T-helper 2 cell (primary cell): Measurements from ENCODE around the gene LRRTM1.

Experiments used
- DNase-seq, 5 experiments: peaks; one replicate each; pipeline versions ENCODE4 v3.0.0 to v3.0.0-alpha.2; 2012 to 2022

The LRRTM1 gene

DNA sequence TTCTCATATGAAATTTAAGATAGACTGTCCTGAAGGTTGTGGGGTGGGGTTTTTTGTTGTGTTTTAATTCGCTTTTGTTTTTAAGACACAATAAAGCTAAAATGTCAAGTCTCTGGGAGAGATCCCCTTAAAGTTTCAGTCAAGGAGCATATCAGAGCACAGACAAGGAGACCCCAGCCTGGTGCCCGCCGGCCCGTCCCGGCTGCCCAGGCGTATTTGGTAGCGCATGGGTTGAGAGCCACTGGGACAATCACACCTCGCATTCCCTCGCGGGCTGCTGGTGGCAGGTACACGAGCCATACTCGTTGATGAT, 2.6 kb downstream of the LRRTM1 start:
- no peak for DNase-seq

DNA sequence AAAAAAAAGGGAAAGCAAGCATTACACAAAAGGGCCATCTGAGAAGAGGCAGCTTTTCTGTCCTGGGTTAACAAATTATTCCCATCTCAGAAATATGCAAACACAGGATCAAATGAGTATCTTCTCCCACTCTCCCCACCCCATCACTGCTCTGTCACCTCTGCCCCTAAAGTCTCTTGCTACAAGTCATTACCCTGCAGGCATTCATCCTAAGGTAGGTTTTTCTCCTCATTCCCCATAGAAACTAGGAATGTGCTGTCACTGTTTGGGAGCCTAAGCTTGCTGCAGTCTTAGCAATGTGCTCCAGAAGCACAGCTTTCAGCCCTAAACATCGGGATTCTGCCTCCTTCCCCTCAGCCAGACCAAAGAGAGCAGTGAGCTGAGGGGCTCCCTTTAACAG, 3.6 kb downstream of the LRRTM1 start:
- no peak for DNase-seq

DNA sequence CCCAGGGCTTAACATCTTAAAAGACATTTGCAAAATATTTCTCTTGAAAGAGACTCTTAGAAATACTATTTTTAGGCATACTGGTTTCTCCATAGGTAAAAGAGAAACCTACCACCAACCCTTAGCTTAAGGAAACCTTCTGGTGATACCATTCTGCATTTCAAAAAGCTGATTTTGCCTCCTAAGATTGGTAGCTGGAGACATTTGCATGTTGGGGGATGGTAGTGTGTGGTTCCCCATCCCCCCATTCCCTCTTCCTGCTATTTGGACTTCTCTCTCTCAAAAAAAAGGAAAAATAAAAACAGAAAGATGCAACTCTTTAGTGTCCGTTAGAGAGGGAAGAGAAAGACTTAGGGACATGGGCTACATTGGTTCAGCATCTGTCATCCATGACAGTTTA, 4.2 kb downstream of the LRRTM1 start:
- DNase-seq = no peak

DNA sequence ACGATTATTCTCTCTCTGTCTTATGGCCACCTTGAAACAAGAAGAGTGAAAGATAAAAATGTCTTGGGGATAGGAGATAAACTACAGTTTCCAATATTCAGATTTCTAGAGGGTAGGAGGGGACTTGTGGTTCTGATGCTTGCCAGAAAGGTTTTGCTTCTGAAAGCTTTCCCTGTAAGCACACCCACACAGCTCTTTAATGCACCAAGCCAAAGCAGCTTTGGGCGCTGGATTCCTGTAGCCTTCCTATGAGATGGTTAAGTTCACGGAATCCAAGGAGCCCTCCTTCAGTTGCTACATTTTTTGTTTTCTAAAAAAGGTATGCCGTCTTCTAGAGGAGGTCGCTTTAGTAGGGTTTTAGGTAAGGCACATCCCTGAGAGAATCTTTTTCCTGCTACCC, 4.9 kb downstream of the LRRTM1 start:
- no peak for DNase-seq

DNA sequence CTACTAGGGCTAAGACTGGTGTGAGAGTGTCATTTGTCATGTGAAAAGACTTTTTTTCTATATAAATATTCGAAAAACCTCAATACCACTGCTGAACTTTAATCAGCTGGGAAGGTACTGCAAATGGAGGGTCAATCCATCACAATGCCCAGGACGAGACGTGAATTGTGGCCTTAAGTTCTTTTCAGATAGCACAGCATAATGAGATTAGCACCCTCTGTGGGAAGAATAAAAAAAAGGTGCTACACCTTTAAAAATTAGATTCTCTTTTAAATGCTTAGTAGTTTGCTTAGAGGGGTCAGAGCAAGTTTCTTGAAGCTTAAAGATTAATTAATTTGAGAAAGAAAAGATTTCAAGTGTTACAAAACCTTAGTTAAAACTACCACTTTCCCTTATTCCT, 5.6 kb downstream of the LRRTM1 start:
- DNase-seq = no peak

DNA sequence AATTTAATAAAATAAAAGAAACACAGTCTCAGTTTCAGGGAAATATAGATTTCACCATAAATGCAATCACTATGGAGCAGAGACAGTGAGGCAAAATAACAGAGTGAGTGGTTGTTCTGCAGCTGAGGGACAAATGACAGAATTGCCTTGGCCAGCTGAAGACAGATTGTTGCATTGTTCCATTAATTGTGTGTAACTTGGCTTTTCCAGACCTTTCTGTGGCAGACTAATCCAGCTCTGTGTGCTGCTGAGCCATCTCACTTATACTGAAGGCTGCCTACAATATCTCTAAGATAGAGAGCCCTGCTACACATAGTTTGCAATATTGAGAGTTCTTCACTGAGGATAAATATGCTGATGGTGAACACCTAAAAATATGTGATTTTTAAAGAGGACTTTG, 11.5 kb downstream of the LRRTM1 start:
- DNase-seq = no peak

DNA sequence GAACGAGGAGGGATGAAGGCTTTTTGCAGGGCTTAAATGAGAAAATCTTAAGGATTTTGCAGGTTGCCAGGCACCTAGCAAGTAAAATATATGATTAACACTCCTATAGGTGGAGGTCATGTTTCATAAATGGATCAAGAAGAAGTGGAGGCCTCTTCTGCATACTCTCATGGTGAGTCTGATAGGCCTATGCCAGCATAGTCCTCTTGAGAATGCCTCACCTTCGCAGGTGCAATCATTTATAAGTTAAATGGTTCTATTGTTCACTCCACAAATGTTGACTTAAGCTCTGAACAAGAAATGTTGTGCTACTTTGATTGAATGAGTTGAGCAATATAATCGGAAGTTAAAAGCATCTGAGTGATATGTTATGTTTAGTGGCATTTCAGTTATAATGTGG, 12.1 kb downstream of the LRRTM1 start:
- DNase-seq = no peak

DNA sequence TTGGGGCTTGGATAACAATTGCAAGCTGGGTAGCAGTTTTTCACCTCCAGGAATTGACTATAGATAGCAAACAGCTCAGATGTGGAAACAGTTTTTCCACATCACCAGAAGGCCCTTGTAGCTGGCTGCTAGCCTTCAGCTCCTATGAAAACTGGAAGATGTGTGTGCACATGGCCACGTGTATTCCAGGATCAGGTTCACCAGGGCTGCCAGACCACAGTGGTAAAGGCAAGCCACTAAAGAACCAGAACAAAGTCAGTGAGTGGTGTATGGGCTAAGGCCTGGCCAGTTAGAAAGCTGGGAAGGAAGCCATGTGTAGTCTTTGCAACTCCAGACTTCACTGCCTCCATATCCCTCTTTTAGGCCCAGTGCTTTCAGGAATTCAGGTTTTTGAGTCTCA, 12.9 kb downstream of the LRRTM1 start:
- DNase-seq = no peak

DNA sequence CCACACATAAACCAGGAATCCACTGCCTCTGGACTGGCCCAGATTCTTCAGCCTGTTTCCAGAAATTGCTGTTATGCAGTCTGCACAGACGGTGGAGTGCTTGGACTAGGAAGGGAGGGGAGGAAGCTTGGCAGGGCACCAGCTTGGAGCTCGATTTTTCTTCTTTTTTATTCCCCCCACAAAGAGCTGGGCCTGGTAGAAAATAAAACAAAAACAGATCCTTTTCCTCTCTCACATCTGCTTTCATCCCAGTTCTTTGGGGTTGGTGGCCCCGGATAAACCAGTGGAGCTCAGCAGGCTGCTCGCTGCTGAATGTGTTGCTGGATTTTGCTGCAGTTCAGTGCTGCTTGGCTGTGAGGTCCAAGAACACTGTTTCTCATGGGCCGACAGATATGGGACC, 16.0 kb downstream of the LRRTM1 start:
- DNase-seq = no peak

DNA sequence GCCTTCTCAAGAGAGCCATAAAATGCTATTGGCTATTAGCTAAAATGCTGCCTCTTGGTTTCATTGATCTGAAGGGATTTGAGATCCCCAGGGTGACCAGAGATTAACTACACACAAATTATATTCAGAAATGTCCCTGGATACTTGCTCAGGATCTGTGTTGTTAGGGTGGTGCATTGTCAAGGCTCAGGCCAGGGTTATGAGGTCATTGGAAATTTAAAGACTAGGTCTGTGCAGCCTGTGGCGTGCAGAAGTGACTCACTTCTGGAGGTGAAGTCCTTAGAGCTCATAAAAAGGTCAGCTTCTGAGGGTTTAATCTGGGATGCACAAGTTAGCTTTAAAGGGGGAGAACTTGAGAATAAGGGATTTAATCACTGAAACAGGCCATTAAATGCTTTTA, 23.5 kb downstream of the LRRTM1 start:
- no peak for DNase-seq

DNA sequence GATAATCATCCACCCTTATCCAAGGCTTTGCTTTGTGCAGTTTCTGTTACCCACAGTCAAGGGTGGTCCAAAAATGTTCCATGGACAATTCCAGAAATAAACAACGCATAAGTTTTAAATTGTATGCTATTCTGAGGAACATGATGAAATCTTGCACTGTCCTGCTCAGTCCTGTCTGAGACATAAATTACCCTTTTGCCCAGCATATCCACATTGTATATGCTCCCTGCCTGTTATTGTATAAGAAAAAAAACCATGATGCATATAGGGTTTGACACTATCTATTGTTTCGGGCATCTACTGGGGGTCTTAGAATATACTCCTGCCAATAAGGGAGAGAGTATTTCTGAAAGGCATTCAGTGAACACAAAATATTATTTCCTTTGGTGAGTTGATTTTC, 24.0 kb downstream of the LRRTM1 start:
- DNase-seq = no peak

DNA sequence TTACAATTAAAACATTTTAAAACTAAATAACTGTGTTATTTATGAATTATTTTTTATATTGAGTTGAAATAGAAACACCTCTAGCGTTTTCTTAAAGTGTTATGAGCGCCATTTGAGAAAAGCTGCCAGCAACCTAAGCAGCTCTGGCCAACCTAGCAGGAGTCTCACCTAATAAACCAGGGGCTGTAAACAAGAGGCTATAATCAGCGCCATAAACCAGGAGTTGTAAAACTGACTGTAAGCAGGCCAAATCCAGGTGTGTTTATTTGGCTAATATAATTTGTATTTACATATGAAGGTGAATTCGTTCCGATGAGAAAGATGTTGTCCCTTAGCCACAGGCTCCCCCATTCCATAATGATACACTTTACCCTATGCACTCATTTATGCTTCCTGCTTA, 34.7 kb downstream of the LRRTM1 start:
- DNase-seq = no peak

DNA sequence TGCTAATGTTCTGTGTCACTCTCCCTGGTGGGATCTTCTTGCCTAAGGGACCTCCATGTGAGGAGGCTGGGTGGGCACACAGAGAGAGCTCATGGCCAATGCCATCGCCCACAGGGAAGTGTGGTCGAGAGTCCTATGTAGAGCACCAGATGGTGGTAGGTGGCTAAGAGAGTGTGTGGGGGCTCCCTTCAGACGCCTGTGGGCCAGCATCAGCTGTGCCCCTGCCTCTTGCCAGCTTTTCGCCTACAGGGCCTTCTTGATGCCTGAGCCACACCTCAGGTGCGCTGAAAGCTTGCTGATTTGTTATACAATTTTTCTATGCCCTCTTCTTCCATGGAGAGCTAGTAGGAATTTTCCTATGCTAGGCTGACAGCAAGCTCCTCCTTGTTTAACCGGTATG, 38.3 kb downstream of the LRRTM1 start:
- DNase-seq = no peak

DNA sequence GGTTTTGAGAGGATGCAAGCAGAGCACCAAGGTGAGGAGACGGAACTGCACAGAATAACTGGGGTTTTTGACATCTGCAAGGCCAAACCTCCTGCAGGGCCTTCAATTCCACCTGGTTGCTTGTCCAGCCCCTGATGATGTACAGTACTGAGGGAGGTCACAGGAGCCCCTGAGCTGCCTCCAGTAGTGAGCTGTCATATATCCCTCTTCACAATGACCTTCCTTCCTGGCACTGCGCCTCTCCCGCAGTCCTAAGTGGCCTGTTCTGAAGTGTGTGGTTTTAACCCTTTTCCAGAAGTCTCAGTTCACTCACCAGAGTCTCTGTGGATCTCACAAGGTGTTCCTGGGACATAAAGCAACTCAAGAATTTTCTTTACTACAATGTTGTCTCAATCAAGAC, 45.3 kb downstream of the LRRTM1 start:
- no peak for DNase-seq

DNA sequence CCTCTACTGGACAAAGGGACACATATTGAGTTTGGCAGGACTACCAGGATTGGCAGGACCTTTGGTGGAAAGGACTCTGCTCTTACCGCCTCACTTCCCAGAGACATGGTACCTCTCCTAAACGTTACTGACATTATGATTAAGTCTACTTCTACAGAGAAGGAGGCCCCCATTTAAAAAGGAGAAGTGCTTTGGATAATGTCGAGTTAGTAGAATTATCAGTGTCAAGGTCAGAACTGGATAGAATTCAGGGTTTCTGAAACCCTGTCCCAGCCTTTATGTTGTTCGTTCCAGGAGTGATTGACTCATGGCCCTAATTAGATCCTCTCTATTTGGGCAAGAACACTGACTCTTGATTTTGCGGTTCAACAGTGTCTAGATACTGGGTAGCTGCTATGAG, 45.8 kb downstream of the LRRTM1 start:
- DNase-seq = no peak

DNA sequence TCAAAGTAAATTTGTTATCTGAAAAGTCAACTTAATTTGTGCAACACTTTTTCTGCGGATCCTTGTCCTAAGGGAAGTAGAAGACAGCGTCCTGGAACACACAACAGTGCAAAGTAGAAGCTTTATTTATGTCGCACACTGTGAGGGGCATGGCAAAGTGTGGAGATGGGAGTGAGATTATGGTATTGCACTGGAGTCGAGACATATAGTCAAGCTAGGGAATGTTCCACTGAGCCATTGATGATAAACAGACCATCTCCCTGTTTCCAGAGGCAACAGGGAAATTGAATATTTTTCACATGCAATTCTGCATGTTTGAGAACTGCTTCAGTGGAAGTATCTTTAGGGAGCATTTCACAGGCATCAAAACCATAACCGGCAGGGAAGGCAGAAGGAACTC, 46.2 kb downstream of the LRRTM1 start:
- no peak for DNase-seq

DNA sequence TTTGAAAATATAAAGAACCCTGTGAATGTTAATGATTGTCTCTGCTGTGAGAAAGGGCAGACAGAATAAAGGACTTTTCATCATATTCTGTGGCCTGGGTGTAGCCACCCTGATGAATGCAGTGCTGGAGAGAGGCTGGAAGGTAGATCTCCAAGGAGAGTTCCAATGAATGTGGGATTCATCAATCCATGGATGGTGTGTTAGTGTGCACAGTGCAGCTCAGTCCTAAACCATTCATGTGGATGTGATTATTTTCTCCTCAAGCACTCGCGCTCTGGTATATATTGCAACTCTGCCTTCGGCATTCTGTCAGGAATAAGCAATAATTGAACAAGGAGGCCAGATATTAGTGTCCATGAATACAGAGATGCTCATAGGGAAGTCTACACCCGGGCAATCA, 47.1 kb downstream of the LRRTM1 start:
- no peak for DNase-seq

DNA sequence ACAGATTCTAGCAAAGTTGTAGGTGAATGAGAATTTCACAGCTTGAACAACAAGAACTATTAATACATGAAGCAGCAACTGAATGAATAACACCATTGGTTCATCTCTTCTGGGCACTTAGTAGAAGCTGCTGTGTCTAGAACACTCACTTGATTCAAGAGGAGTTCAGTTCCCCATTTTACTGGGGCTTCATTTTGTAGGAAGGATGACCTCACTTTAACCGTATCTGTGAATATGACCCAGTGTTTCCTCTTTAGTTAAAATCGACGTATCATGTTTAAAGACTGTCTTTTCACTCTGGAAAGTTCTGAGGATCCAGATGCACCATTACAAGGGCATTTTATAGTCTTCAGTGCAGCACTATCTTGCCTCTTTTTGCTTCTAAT, 47.8 kb downstream of the LRRTM1 start:
- DNase-seq = no peak

DNA sequence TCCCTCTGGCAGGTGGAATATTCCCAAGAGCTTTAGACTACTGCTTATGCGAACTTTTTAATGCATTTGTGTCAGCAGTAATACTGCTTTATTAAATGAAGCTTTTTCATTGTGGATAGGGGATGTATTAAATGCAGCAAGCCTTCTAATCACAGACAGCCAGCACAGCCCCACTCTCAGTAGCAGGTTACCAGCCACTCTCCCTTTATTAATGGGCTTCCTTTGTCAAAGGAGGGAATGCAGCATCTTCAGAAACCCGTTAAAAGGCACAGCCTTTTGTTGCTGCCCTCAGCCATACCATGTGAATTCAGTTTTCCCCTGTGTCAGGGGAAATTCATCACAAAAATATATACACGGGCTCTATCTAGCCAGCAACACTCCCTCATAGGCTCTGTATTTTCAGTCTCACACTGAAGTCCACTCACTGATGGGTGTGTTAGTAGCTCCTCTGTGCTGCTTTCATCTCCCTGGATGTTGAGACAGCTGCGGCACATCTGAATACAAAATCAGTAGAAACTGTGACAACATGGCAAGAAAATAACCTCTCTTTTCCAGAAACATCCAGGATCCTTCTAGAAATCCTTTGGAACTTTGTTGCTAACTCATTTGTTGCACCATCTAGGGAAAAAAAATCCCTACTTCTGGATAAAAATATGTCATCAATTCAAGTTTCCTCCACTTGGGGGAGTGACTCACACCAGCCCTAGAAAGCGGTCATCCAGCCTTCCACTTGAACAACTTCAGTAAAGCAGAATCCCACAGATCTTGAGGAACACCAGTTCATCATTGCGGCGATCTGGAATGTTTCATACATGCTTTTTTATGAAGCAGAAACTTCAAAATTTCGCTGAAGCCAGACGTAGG, 48.4 kb downstream of the LRRTM1 start:
- DNase-seq = no peak

DNA sequence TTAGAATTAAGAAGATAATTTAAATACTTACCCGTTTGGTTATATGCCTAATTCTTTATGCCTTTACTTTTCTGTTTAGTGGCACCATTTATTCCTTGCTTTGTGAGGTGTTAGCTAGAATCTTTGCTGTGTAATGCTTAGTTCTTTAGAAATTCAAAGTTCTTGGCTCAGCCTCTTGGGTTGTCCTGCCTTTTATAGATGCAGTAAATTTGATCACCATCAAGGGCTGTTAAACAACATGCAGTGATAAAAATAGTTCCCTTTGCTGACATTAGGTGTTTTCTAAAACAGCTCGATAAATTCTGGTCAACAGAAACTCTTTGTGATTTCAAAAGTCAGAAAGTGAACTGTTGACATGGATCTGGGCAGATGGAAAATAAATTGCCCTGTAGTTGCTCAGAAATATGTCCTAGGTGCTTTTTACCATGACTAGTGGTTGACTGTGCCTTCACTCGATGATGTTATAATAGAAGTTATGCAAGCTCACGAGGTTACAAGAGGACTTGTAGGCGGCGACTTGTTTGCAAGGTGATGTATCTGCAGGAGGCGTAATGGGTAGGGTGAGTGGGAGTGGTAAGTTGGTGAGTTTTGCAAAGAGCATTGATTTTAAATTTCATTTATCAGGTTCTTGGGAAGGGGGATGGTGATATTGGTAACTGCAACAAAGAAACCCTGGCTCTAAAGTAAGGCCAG, 52.1 kb downstream of the LRRTM1 start:
- DNase-seq = no peak
